GM19438 (cell line): Measurements from ENCODE around the gene SLC52A3.
"Not testable (repeated sequence)": the region's sequence is repeated elsewhere in the genome, so short reads cannot be mapped to it uniquely, and the experiment has no call there.

Experiments used
- ATAC-seq: cut with Tn5 transposase; IDR thresholded peaks from one replicate; pipeline ENCODE4 v1.9.1; 2021; ENCODE audit warnings: low read depth; ENCODE audit not compliant: unreplicated experiment

Gene SLC52A3

DNA sequence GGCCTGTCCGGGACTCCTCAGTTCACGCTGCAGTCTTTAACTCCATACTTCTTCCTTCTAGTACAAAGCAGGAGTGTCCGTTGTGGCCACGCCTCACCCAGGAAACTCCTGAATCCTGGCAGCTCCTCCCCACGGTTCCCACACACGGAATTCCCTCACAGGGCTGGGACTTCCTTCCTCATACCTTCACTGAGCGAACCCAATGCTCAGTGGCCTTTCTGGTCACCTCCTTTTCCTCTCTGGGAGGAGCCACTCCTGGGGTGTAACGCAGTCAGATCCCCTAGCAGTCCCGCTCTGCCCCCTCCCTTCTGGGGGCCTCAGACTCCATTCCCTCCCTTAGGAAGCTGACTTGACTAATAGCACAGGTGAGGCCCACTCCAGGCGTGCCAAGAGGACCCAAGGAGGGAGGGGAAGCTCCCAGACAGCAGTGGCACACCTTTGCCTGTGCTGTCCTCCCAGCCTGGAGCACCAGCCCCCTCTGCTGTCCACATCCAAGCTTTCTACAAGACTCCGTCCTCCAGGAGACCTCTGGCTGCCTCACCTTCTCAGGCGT is at the start of gene SLC52A3:
Gene SLC52A3, minus strand, starts transcription at position 75 of the 553 bp plus-strand sequence. CDS start 2,726 bp downstream, outside the sequence.
- no peak for ATAC-seq

DNA sequence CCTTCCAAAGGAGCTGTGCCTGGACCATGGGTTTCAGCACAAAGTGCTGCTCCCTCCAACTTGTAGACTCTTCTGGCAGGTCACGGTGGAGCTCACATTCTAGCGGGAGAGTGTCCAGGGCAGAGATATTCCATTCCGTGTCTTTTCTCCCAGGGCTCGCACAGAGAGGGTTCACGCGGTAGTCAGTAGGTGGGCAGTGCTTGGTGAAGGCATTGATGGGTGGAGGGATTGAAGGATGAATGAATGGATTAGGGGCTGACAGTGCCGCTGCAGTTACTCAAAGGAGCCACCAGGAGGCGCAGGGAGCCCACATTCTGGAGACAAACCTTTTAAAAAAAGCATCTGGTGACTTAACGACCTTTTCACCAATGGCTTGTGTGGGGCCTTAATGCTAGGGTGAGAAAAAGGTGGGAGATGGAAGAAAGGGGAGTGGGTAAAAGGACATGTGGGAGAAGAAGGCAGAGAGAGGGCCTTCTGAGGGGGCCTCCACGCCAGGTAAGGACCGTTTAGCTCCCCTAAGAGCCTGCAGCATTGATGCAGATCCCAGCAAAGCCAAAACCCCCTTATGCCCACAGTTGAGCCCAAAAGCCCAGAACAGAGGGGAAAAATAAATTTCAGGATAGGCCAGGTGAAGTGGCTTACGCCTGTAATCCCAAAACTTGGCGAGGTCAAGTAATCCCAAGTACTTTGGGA is 47.8 kb upstream of the SLC52A3 start:
- ATAC-seq, result no peak

DNA sequence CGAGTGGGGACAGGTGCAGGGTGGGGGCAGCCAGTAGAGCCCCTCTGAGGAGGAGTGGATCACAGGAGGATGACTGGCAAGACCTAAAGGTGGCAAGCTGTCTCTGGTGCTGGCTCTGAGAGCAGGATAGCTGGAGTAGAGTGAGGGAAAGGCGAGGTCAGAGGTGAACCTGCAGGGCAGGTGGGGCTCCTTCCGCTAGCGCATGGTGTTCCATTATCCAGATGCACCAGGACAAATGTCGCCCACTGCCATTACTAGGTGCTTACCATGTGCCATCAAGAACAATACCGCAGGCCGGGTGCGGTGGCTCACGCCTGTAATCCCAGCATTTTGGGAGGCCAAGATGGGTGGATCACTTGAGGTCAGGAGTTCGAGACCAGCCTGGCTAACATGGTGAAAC is 46.9 kb upstream of the SLC52A3 start:
- ATAC-seq, result no peak

DNA sequence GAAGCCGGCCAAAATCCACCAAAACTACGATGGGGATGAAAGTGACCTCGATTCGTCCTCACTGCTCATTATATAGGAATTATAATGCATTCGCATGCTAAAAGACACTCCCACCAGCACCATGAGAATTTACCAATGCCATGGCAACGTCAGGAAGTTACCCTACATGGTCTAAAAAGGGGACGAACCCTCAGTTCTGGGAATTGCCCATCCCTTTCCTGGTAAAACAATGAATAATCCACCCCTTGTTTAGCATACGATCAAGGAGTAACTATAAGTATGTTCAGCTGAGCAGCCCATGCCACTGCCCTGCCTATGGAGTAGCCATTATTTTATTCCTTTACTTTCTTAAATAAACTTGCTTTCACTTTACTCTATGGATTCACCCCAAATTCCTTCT is 45.1 kb upstream of the SLC52A3 start:
- no peak for ATAC-seq

DNA sequence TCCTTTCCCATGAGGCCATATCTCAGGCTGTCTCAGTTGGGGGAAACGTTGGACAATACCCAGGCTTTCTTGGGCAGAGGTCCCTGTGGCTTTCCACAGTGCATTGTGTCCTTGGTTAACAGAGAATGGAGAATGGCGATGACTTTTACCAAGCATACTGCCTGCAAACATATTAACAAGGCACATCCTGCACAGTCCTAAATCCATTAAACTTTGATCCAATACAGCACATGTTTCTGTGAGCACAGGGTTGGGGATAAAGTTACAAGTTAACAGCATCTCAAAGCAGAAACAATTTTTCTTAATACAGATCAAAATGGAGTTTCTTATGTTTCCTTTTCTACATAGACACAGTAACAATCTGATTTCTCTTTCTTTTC is 44.1 kb upstream of the SLC52A3 start:
- ATAC-seq, result not testable (repeated sequence)

DNA sequence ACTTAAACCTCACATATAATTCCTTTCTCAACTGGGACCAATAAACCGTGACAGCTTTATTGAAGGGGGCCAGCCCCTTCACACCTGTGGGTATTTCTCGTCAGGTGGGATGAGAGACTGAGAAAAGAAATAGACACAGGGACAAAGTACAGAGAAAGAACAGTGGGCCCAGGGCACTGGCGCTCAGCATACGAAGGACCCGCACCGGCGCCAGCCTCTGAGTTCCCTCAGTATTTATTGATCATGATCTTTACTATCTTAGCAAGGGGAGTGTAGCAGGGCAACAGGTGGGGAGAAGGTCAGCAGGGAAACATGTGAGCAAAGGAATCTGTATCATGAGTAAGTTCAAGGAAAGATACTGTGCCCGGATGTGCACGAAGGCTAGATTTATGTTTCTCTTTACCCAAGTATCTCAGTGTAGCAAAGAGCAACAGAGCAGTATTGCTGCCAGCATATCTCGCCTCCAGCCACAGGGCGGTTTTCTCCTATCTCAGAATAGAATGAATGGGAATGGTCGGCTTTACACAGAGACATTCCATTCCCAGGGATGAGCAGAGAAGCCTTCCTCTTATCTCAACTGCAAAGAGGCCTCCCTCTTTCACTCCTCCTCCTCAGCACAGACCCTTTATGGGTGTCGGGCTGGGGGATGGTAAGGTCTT is 43.6 kb upstream of the SLC52A3 start:
- not testable (repeated sequence) for ATAC-seq

DNA sequence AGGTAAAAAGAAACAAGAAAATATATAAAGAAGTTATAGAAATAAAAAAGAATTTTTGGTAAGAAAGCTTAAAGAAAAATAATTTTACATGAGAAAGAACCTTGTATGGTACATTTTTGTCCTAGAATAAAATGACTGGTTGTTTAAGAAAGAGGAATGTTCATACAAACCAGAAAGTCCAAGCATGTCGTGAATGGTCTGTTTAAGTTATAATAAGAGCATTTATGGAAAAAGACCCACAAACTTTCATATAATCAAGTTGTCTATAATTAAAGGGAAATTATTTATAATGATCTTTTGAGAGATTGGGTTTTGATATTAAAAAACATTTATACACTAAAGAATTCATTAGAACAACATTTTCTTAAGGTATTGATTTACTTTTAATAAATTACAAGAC is 37.4 kb upstream of the SLC52A3 start:
- no peak for ATAC-seq

DNA sequence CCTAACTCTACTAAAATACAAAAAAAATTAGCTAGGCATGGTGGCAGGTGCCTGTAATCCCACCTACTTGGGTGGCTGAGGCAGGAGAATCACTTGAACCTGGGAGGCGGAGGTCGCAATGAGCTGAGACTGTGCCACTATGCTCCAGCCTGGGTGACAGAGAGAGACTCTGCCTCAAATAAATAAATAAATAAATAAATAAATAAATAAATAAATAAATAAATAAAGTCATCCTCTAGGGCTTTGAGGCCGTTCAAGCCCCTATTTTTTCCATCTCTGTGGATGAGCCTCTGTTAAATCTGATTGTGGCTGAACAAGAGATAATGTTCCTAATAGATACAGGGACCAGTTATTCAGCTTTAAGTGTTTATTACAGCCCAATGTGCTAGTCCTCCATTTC is 33.4 kb upstream of the SLC52A3 start:
- no peak for ATAC-seq

DNA sequence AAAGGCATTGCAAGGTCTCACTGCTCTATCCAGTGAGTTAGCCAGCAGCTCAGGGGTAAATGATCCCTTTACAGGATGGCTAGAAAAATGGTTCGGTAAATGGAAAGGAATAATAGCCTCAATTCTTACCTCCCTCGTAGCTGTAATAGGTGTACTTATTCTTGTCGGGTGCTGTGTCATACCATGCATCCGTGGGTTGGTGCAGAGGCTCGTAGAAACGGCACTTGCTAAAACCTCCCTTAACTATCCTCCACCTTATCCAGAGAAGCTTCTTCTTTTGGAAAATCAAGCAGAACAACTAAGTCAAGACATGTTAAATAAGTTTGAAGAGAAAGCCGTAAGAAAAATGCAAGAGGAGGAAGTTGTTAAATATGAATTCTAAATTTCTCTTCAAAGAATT is 31.7 kb upstream of the SLC52A3 start:
- not testable (repeated sequence) for ATAC-seq

DNA sequence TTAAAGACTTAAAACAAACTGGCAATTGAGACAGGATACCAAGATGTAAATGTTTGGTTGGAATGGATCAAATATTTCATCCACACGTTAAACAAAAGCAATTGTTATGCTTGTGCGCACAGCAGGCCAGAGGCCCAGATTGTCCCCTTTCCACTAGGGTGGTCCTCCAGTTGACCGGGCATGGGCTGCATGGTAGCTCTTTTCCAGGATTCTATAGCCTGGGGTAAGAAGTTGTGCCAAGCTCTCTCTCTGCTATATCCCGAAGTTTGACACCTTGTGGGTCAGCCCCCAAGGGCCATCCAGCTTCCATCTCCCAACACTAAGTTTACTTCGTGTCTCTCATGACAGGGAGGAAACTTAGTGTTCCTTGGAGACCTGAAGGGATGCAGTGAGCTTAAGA is 30.4 kb upstream of the SLC52A3 start:
- not testable (repeated sequence) for ATAC-seq

DNA sequence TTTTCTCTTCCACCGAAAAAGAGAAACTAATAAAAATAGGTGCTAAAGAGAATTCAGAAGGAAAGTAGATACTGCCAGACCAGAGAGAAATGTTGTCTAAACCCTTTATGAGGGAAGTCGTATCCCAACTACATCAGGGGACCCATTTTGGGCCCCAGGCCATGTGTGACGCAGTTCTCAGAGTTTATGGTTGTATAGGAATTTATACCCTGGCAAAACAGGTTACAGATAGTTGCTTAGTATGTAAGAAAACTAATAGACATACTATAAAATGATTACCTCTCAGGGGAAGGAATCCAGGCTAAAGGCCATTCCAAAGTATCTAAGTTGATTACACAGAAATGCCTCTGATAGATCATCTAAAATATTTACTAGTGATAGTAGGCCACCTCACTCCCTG is 28.6 kb upstream of the SLC52A3 start:
- ATAC-seq, result no peak

DNA sequence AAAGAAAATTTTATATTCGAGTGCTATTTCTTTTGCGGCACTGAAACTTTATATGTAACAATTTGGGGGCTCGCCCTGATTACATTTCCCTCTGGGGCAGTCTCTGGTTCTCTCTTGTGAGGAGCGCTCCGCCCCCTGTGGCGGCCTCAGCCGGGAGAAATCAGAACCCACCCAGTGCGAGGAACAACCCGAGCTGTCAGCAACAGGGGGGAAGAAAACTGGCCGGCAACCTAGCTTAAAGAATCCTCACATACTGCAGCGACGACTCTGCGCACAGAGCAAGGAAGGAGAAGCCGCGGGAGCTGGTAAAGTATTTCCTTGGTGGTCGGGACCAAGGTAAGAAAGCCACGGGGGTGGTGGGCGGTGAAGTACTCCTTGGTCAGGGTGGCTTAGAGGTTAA is 23.9 kb upstream of the SLC52A3 start:
- ATAC-seq, result no peak

DNA sequence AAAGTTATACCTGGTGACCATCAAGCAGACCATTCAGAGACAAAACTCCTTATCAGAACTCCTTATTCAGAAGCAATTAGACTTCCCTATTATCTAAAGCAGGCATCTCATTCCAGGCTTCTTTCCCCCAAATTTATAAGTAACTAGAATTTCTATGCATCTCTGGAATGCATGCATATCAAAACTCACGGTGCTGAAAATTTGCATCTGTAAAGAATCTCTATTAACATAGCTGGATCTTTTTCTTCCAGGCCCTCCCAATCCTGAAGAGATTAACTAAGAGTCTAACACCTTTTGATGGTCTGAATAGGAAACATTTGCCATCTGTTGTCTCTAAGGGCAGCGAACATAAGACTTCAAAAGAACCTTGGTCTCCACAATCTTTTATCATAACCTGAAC is 22.8 kb upstream of the SLC52A3 start:
- ATAC-seq, result no peak

DNA sequence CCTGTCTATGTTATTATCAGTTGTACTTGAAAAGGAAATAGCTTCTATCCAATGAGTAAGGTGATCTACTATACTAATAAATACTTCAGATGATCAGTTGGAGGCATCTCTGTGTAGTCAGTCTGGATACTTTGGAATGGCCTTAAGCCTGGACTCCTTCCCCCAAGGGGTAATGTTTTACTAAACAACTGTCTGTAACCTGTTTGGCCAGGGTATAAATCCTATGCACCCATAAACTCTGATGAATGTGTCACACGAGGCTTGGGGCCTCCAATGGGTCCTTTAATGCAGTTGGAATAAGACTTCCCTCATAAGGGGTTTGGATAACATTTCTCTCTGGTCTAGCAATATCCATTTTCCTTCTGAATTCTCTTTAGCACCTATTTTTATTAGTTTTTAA is 19.5 kb upstream of the SLC52A3 start:
- no peak for ATAC-seq

DNA sequence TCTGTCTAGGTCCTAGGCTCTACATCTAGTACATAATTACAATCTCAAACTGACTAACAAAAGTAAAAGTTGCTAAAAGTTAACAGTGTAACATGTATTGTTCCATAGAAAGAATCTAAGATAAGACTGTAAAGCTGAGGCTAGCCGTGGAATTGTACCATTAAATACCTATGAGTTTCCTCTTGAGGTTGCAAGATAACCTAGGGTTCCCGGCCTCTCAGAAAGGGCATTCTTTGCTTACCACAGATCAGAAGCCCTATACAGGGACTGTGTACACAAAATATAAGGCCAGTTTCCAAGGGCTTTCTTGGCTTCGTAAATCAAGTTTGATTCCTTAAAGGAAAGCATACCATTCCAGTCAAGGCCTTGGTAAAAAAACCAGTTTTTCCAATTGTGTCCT is 11.5 kb upstream of the SLC52A3 start:
- ATAC-seq, result no peak

DNA sequence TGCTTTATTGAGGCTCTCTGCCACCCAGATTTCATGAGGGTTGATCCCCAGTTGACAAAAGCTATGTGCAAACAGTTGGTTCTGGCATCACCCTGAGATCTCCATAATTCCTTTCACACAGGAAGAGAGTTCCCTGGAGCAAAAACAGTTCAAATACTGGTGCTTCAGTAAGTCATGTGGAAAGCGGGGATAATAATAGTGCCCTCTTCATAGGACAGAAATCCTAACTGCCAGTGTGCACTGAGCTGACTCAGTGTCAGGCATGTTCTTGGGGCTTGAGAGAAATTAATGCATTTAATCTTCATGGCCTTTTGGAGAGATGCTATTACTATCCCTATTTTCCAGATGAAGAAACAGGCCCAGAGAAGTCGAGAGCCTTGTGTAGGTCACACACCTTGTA is 7.9 kb upstream of the SLC52A3 start:
- no peak for ATAC-seq

DNA sequence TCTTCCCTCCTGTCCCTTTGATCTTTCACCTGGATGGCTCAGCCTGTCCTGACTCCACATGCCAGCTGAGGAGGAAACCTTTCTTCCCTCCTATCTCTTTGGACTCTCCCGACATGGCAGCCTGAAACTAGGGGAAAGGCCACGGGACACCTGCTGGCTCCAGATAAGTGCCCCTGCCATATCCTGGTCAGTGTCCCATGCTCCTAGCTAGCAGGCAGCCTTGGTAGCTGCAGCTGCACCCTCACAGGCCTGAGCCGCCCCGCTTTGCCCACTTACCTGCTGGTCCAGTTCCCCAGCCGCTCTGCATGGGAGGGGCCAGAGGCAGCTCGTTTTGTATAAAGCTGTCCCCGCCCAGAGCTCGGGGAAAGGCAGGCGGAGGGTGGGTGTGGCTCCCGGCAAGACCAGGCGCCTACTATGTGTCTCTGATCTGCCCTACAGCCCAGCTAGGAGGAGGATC is 7.4 kb upstream of the SLC52A3 start:
- no peak for ATAC-seq

DNA sequence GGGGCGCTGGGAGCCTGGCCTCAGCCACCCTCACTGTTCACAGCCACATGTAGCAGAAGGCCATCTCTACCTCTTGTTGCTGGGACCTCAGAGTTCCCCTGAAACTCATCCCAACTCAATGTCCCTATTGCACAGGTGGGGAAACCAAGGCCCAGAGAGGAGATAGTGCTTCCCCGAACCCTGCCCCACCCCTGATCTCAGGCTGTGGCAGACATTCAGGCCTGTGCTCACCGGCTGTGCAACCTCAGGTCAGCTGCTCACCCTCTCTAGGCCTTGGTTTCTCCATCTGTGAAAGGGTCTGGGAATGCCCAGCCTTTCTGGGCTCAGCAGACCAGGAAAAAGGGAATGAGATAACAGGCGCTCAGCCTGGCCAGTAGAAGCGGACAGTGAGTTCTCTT is 6.4 kb upstream of the SLC52A3 start:
- ATAC-seq, result no peak

DNA sequence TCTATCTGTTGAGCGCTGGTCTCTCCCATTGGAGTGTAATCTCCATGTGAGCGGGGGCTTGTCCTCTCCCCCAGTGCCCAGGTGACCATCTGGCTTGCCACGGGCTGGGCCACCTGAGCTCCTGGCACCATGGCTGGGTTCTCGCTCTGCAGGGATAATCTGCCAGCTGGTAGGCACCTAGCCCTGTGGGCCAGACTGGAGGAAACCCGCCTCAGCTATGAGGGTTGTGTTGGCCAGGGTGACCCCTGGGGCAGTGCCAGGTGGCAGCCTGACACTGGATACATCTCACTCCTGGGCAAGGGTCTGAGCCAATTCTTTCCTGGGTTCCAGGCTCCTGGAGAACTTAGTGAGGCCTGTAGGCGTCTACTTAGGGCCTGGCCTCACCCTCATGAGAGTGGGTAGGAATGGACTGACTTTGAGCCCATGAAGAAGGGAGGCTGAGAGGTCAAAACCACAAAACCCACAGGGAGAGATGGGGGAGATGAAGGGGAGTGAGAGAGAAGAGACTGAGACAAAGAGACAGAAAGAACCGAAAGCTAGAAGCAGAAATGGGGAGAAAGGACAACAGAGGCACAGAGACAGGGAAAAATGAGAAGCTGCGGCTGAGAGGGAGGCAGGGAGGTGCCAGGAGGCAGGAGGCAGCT is 5.8 kb upstream of the SLC52A3 start:
- no peak for ATAC-seq

DNA sequence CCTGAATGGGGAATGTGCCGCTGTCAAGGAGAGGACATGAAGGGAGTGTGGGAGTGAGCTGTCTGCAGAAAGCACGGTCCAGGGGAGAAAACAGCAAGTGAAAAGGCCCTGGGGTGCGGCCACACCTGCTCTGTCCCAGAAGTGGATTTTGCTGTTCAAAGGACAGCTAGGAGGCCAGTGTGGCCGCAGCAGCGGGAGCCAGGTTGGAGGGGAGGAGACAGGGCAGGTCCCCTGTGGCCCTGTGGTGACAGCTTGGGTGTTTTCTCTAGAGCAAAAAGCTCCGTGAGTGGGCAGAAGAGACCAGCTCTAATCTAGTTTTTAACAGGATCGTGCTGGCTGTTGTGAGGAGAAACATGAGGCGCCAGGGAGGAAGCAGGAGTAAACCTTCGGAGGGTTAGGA is 4.5 kb upstream of the SLC52A3 start:
- ATAC-seq, result no peak

DNA sequence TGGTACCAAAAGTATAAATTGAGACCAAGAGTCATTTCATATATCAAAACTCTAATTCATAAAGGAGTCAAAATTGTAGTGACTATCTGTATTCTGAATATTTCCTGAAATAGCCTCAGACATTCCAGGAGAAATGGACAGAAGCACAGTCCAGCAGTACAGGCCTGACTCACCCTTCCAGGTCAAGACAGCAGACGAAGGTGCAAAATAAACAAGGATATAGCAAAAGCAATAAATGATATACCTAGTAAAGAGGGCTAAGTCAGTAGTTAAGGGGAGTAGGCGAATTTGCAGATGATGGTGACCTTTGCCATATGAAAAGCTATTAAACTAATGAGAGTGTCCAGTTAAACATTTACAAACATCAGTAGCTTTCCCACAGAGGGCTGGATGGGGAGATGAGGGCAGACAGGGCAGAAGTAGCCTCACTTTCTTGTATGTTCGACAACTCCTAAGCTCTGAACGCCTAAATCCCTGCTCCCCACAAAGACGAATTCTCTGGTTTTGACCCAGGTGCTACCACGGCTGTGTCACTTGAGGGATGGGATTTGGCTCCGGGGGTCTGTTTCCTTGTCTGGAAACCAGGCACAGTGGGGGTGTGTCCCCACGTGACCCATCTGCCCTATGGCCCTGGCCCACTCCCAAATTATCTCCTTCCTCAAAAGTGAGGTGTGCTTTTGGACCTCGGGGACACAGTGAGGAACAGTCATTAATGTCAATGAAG is 3.6 kb upstream of the SLC52A3 start:
- no peak for ATAC-seq
